Tibial nerve (tissue), 4 donors: ENCODE measurements around the gene PARD3B. TPM values are rescaled to one million over a fixed set of nuclear protein-coding genes. Genes with fewer than 3 reads are reported as not detected.

Experiments
- DNase-seq, 2 donors: peaks; one replicate each; pipeline ENCODE4 v3.0.0-alpha.2; 2019; ENCODE audit warnings: low spot score in 2 of 2
- H3K27ac ChIP-seq, 4 donors: fragments of 200-600 bp; sonication (generic) in 3 of 4; one replicate each; pipeline ENCODE4 v1.5.1; 2017 to 2019; ENCODE audit warnings: mild to moderate bottlenecking in 1 of 4
- H3K27me3 ChIP-seq, 2 donors: fragments of 200-600 bp; sonication (generic) in 1 of 2; one replicate each; pipeline versions ENCODE4 v1.5.1 to v1.6.0; 2017 to 2019
- H3K36me3 ChIP-seq, 3 donors: fragments of 200-600 bp; sonication (generic); one replicate each; pipeline ENCODE4 v1.5.1; 2018 to 2019
- H3K4me1 ChIP-seq, 4 donors: fragments of 200-600 bp; sonication (generic) in 3 of 4; one replicate each; pipeline ENCODE4 v1.5.1; 2017 to 2019
- H3K4me3 ChIP-seq, 4 donors: fragments of 200-600 bp; sonication (generic) in 3 of 4; one replicate each; pipeline ENCODE4 v1.5.1; 2017 to 2019; ENCODE audit warnings: mild to moderate bottlenecking in 1 of 4, moderate library complexity in 1 of 4
- H3K9me3 ChIP-seq, 4 donors: fragments of 200-600 bp; sonication (generic) in 3 of 4; one replicate each; pipeline ENCODE4 v1.5.1; 2017 to 2019
- CTCF ChIP-seq, 5 experiments: fragments of 200-600 bp in 3 of 5; fragments of 450-650 bp in 2 of 5; sonication (generic) in 3 of 5; IDR thresholded peaks; one replicate each; pipeline ENCODE4 v1.5.1; 2016 to 2019; ENCODE audit warnings: antibody characterized with exemption in 5 of 5, mild to moderate bottlenecking in 3 of 5, moderate library complexity in 2 of 5
- EP300 ChIP-seq, 2 donors: sonication (generic); formaldehyde crosslinking; IDR thresholded peaks; one replicate each; pipeline ENCODE4 v1.6.1; 2017; ENCODE audit warnings: antibody characterized with exemption in 2 of 2, mild to moderate bottlenecking in 1 of 2
- POLR2A ChIP-seq, 2 donors: fragments of 450-650 bp; IDR thresholded peaks; one replicate each; pipeline ENCODE4 v1.6.1; 2017; ENCODE audit warnings: antibody characterized with exemption in 2 of 2, mild to moderate bottlenecking in 2 of 2, moderate library complexity in 2 of 2
- WGBS, 2 donors: methylation state at CpG; one replicate each; pipeline ENCODE4 v1.1.5; 2018; 5-methylcytosine and 5-hydroxymethylcytosine counted together
- total RNA-seq, 4 donors: library from RNA; depleted of rRNA; stranded (reverse); fragments of >200 nt; gene quantifications; one replicate each; pipeline ENCODE4 v1.1.0, GENCODE V29; 2016

The PARD3B gene
- total RNA-seq, 4 donors from 2014 or later, result 47.4 to 101 (median 64.8) TPM

- Histone ChIP-seq H3K27ac (no peak overlapping the region), H3K4me1 (peaks cover 0 to 3% (median 0%) of the 10 kb centered on the region in 4 donors), H3K9me3 (no peaks in the 10 kb centered on the region), H3K36me3 (no peaks in the 10 kb centered on the region), H3K4me3 (no peak overlapping the region), H3K27me3 (no peaks in the 10 kb centered on the region)
- DNase-seq, result no peak
- TF ChIP-seq CTCF (IDR thresholded peaks at IDR 0.05), result no peak
- no peak for TF ChIP-seq POLR2A (IDR thresholded peaks at IDR 0.05)
- no peak for TF ChIP-seq EP300 (IDR thresholded peaks at IDR 0.05)
- WGBS, 2 donors, result 83 to 84% methylated on average over 2 of the region's 2 CpGs
Observed at GRCh38 chr2:205367331-205367935, 822.2 kb downstream of the PARD3B start.

GRCh38 chr2:205369813-205370212 lies 824.5 kb downstream of the PARD3B start:
- 7 to 9% methylated on average over 1 of the region's 1 CpG for WGBS, 2 donors
- no peak for DNase-seq
- H3K9me3 ChIP-seq, result no peaks in the 10 kb centered on the region
- H3K4me1 ChIP-seq, result peaks cover 0 to 3% (median 0%) of the 10 kb centered on the region in 4 donors
- no peaks in the 10 kb centered on the region for H3K27me3 ChIP-seq
- no peak overlapping the region for H3K4me3 ChIP-seq
- no peak for TF ChIP-seq CTCF (IDR thresholded peaks at IDR 0.05)
- no peak for TF ChIP-seq POLR2A (IDR thresholded peaks at IDR 0.05)
- no peak for TF ChIP-seq EP300 (IDR thresholded peaks at IDR 0.05)
- H3K27ac ChIP-seq, result no peak overlapping the region
- H3K36me3 ChIP-seq, result no peaks in the 10 kb centered on the region

GRCh38 chr2:205370726-205371125 lies 825.5 kb downstream of the PARD3B start:
- WGBS, 2 donors, result 90 to 93% methylated on average over 2 of the region's 2 CpGs
- TF ChIP-seq CTCF (IDR thresholded peaks at IDR 0.05) (no peak), EP300 (IDR thresholded peaks at IDR 0.05) (no peak), POLR2A (IDR thresholded peaks at IDR 0.05) (no peak)
- Histone ChIP-seq H3K36me3 (no peaks in the 10 kb centered on the region), H3K4me3 (no peak overlapping the region), H3K9me3 (no peaks in the 10 kb centered on the region), H3K27me3 (no peaks in the 10 kb centered on the region), H3K27ac (no peak overlapping the region), H3K4me1 (peaks cover 0 to 6% (median 0%) of the 10 kb centered on the region in 4 donors)
- DNase-seq, result no peak

GRCh38 chr2:205372141-205372540 lies 826.9 kb downstream of the PARD3B start:
- Histone ChIP-seq H3K4me1 (peaks cover 0 to 8% (median 0%) of the 10 kb centered on the region in 4 donors), H3K27ac (no peak overlapping the region), H3K9me3 (no peaks in the 10 kb centered on the region), H3K27me3 (no peaks in the 10 kb centered on the region), H3K36me3 (no peaks in the 10 kb centered on the region), H3K4me3 (no peak overlapping the region)
- TF ChIP-seq CTCF (IDR thresholded peaks at IDR 0.05) (no peak), POLR2A (IDR thresholded peaks at IDR 0.05) (no peak), EP300 (IDR thresholded peaks at IDR 0.05) (no peak)
- DNase-seq, result no peak

GRCh38 chr2:205375461-205376448 lies 830.5 kb downstream of the PARD3B start:
- Histone ChIP-seq H3K4me3 (no peak overlapping the region), H3K4me1 (peaks cover 0 to 8% (median 0%) of the 10 kb centered on the region in 4 donors), H3K27ac (peak overlapping the region in 2 of 4 donors; percentile 28 to 56), H3K27me3 (no peaks in the 10 kb centered on the region), H3K36me3 (no peaks in the 10 kb centered on the region), H3K9me3 (no peaks in the 10 kb centered on the region)
- DNase-seq, result peak in 1 of 2 donors; percentile 28
- WGBS, 2 donors, result 66 to 68% methylated on average over 9 of the region's 9 CpGs
- TF ChIP-seq POLR2A (IDR thresholded peaks at IDR 0.05), result no peak
- TF ChIP-seq EP300 (IDR thresholded peaks at IDR 0.05), result no peak
- no peak for TF ChIP-seq CTCF (IDR thresholded peaks at IDR 0.05)
